Loucy (cell line): ENCODE results near the gene SLC45A2.
"Not testable (repeated sequence)": the region's sequence is repeated elsewhere in the genome, so short reads cannot be mapped to it uniquely, and the experiment has no call there.

ENCODE experiments used
- H2AFZ ChIP-seq: fragments of 200-600 bp; sonication (generic); 2 replicates; pipeline ENCODE4 v1.6.0; 2016; ENCODE audit warnings: antibody characterized with exemption, mild to moderate bottlenecking, low read length, moderate library complexity
- H3F3A ChIP-seq: fragments of 200-600 bp; 2 replicates; pipeline ENCODE4 v1.6.0; 2016; ENCODE audit warnings: antibody characterized with exemption, low read depth, mild to moderate bottlenecking
- H3K27me3 ChIP-seq: fragments of 200-600 bp; sonication (generic); 2 replicates; pipeline ENCODE4 v1.6.1; 2014; ENCODE audit warnings: low read length, mild to moderate bottlenecking; ENCODE audit not compliant: insufficient read depth, poor library complexity, severe bottlenecking
- H3K36me3 ChIP-seq: fragments of 200-600 bp; sonication (generic); 2 replicates; pipeline ENCODE4 v1.6.1; 2016; ENCODE audit warnings: low read length; ENCODE audit not compliant: insufficient read depth
- H3K4me1 ChIP-seq: fragments of 200-600 bp; sonication (generic); 2 replicates; pipeline ENCODE4 v1.5.1; 2014; ENCODE audit warnings: low read length, mild to moderate bottlenecking; ENCODE audit not compliant: insufficient read depth, poor library complexity, severe bottlenecking
- H3K4me2 ChIP-seq: fragments of 200-600 bp; sonication (generic); 2 replicates; pipeline ENCODE4 v1.6.0; 2014; ENCODE audit warnings: antibody characterized with exemption, low read length, low read depth, mild to moderate bottlenecking; ENCODE audit not compliant: poor library complexity, severe bottlenecking
- H3K4me3 ChIP-seq: fragments of 200-600 bp; sonication (generic); 2 replicates; pipeline ENCODE4 v1.5.1; 2014; ENCODE audit warnings: low read length, mild to moderate bottlenecking, mixed read lengths; ENCODE audit not compliant: poor library complexity, severe bottlenecking
- H3K79me2 ChIP-seq: fragments of 200-600 bp; sonication (generic); 2 replicates; pipeline ENCODE4 v1.6.1; 2014; ENCODE audit warnings: low read length; ENCODE audit not compliant: insufficient read depth
- H3K9ac ChIP-seq: fragments of 200-600 bp; sonication (generic); 2 replicates; pipeline ENCODE4 v1.6.0; 2014; ENCODE audit warnings: mild to moderate bottlenecking, low read depth, low read length, moderate library complexity; ENCODE audit not compliant: poor library complexity, severe bottlenecking
- H3K9me2 ChIP-seq: fragments of 200-600 bp; sonication (generic); replicated peaks from 2 replicates; pipeline ENCODE4 v1.6.1; 2016; ENCODE audit warnings: low read depth, low read length, mixed read lengths
- H3K9me3 ChIP-seq: fragments of 200-600 bp; sonication (generic); 2 replicates; pipeline ENCODE4 v1.6.1; 2014; ENCODE audit warnings: mild to moderate bottlenecking, antibody characterized with exemption, low read length, low read depth; ENCODE audit not compliant: insufficient read depth
- H4K20me1 ChIP-seq: fragments of 200-600 bp; sonication (generic); 2 replicates; pipeline ENCODE4 v1.6.0; 2014; ENCODE audit warnings: antibody characterized with exemption, low read length, mild to moderate bottlenecking; ENCODE audit not compliant: insufficient read depth, poor library complexity, severe bottlenecking
- EZH2phosphoT487 ChIP-seq: fragments of 200-600 bp; IDR thresholded peaks from 2 replicates; pipeline ENCODE4 v1.6.1; 2018; ENCODE audit warnings: antibody characterized with exemption, mild to moderate bottlenecking, moderate library complexity, borderline replicate concordance
- TF ChIP-seq, protein P1 (sequence below): fragments of 200-600 bp; sonication (generic); conservative IDR thresholded peaks from 2 replicates; pipeline ENCODE4 v1.5.1; 2014; ENCODE audit warnings: mild to moderate bottlenecking, antibody characterized with exemption, low read length

The SLC45A2 gene

DNA sequence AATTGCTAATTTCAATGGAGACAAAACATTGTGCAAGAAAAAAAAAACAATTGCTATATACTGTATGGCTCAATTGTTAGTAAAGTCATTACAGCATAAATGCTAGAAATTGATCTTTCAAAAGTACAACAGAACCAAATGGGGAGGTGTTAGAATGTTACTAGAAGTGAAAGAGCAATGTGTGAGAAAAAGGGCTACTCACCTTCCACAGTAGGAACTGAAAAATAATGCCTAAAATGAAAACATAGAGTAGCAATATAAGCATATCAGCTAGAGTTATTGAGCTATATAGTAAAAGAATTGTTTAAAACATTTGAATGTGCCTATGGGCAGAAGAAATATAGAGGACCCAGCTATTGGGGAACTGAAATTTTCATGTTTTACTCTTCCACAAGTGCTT, 59.2 kb downstream of the SLC45A2 start:
- H3K4me1 ChIP-seq, result no peaks in the 10 kb centered on the region
- no peaks in the 10 kb centered on the region for H4K20me1 ChIP-seq
- H3F3A ChIP-seq, result no peaks in the 10 kb centered on the region
- no peaks in the 10 kb centered on the region for H3K79me2 ChIP-seq
- no peaks in the 10 kb centered on the region for H3K9me3 ChIP-seq
- H3K4me2 ChIP-seq, result no peak overlapping the region
- H3K27me3 ChIP-seq, result no peaks in the 10 kb centered on the region
- no peak for TF ChIP-seq EZH2phosphoT487
- TF ChIP-seq, protein P1, sequence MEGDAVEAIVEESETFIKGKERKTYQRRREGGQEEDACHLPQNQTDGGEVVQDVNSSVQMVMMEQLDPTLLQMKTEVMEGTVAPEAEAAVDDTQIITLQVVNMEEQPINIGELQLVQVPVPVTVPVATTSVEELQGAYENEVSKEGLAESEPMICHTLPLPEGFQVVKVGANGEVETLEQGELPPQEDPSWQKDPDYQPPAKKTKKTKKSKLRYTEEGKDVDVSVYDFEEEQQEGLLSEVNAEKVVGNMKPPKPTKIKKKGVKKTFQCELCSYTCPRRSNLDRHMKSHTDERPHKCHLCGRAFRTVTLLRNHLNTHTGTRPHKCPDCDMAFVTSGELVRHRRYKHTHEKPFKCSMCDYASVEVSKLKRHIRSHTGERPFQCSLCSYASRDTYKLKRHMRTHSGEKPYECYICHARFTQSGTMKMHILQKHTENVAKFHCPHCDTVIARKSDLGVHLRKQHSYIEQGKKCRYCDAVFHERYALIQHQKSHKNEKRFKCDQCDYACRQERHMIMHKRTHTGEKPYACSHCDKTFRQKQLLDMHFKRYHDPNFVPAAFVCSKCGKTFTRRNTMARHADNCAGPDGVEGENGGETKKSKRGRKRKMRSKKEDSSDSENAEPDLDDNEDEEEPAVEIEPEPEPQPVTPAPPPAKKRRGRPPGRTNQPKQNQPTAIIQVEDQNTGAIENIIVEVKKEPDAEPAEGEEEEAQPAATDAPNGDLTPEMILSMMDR, result no peak
- H2AFZ ChIP-seq, result no peak overlapping the region
- H3K9me2 ChIP-seq, result no peaks in the 10 kb centered on the region
- H3K4me3 ChIP-seq, result no peak overlapping the region
- no peak overlapping the region for H3K9ac ChIP-seq
- no peaks in the 10 kb centered on the region for H3K36me3 ChIP-seq

DNA sequence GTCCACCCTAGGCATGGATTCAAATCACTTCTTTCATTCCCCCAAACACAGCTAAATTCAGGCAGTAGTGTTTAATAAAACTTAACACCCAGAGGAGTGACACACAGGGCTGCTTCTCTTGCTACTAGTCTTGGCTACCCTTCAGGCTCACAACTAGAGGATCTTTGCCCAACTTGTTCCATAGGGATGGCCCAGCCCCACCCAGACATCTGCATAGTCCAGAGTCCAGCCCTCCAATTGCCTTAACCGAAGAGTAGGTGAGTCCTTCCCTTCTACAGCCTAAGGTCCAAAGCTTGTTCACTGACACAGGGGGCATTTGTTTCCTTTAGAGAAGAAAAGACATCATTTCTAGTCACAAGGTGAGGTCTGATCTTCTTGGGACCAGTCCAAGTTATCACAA, 63.5 kb downstream of the SLC45A2 start:
- Histone ChIP-seq H3K27me3 (no peaks in the 10 kb centered on the region), H3K4me2 (no peak overlapping the region), H3F3A (no peaks in the 10 kb centered on the region), H3K4me3 (no peak overlapping the region), H3K9me3 (no peaks in the 10 kb centered on the region), H3K36me3 (no peaks in the 10 kb centered on the region), H3K9me2 (no peaks in the 10 kb centered on the region), H4K20me1 (no peaks in the 10 kb centered on the region), H3K4me1 (no peaks in the 10 kb centered on the region), H2AFZ (no peak overlapping the region), H3K79me2 (no peaks in the 10 kb centered on the region), H3K9ac (no peak overlapping the region)
- TF ChIP-seq, protein P1, result no peak
- no peak for TF ChIP-seq EZH2phosphoT487

DNA sequence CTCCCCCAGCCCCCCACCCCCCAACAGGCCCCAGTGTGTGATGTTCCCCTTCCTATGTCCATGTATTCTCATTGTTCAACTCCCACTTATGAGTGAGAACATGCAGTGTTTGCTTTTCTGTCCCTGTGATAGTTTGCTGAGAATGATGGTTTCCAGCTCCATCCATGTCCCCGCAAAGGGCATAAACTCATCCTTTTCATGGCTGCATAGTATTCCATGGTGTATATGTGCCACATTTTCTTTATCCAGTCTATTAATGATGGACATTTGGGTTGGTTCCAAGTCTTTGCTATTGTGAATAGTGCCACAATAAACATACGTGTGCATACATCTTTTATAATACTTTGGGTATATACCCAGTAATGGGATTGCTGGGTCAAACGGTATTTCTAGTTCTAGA, 69.6 kb downstream of the SLC45A2 start:
- H3K9me2 ChIP-seq, H3K27me3 ChIP-seq, H3F3A ChIP-seq, H3K36me3 ChIP-seq, H3K4me1 ChIP-seq, H2AFZ ChIP-seq, H3K79me2 ChIP-seq, H3K9ac ChIP-seq, H3K4me2 ChIP-seq, H4K20me1 ChIP-seq, H3K9me3 ChIP-seq, H3K4me3 ChIP-seq: not testable (repeated sequence)

DNA sequence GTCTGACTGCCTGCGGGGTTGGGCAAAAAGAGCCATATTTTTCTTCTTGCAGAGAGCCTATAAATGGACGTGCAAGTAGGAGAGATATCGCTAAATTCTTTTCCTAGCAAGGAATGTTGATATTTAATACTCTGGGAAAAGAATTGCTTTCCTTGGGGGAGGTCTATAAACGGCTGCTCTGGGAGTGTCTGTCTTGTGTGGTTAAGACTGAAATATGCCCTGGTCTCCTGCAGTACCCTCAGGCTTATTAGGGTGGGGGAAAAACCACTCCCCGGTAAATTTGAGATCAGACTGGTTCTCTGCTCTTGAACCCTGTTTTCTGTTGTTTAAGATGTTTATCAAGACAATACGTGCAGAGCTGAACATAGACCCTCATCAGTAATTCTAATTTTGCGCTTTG, 78.2 kb downstream of the SLC45A2 start:
- H3K27me3 ChIP-seq, result peaks cover 11% of the 10 kb centered on the region
- H3K4me2 ChIP-seq, H3K36me3 ChIP-seq, H3K4me1 ChIP-seq, H3K9ac ChIP-seq, H3K79me2 ChIP-seq, H3F3A ChIP-seq, H3K9me2 ChIP-seq, H4K20me1 ChIP-seq, H3K4me3 ChIP-seq, H2AFZ ChIP-seq: not testable (repeated sequence)
- H3K9me3 ChIP-seq, result peaks cover 13% of the 10 kb centered on the region
